Transverse colon (tissue), 4 donors: ENCODE data around the gene ANKS1A.

Experiments used
- CTCF ChIP-seq, 5 experiments: fragments of 200-600 bp in 3 of 5; fragments of 450-650 bp in 2 of 5; sonication (generic) in 3 of 5; IDR thresholded peaks; 1 replicate in 2 of 5; 2 replicates in 3 of 5; pipeline ENCODE4 v1.5.1; 2016 to 2017; ENCODE audit warnings: antibody characterized with exemption in 5 of 5, inconsistent platforms in 3 of 5, mild to moderate bottlenecking in 2 of 5, moderate library complexity in 1 of 5
- POLR2A ChIP-seq: fragments of 450-650 bp; IDR thresholded peaks from one replicate; pipeline ENCODE4 v1.6.1; 2016; ENCODE audit warnings: antibody characterized with exemption, mild to moderate bottlenecking, moderate library complexity
- POLR2AphosphoS5 ChIP-seq, 3 donors: sonication (generic); formaldehyde crosslinking; IDR thresholded peaks; one replicate each; pipeline ENCODE4 v1.6.1; 2016; ENCODE audit warnings: antibody characterized with exemption in 3 of 3

GRCh38 chr6:34904990-34905613 is 16.0 kb downstream of the ANKS1A start:
- TF ChIP-seq CTCF (IDR thresholded peaks at IDR 0.05) (no peak), POLR2A (no peak), POLR2AphosphoS5 (IDR thresholded peaks at IDR 0.05) (no peak)
